HG03575 (cell line): ENCODE measurements around the gene RPL27A.
"Not testable (repeated sequence)": the region's sequence is repeated elsewhere in the genome, so short reads cannot be mapped to it uniquely, and the experiment has no call there.

Source experiments
- ATAC-seq: cut with Tn5 transposase; IDR thresholded peaks from one replicate; pipeline ENCODE4 v1.9.1; 2021; ENCODE audit not compliant: unreplicated experiment, insufficient number of reproducible peaks, low FRiP score; ENCODE audit errors: extremely low read depth

Gene RPL27A

DNA sequence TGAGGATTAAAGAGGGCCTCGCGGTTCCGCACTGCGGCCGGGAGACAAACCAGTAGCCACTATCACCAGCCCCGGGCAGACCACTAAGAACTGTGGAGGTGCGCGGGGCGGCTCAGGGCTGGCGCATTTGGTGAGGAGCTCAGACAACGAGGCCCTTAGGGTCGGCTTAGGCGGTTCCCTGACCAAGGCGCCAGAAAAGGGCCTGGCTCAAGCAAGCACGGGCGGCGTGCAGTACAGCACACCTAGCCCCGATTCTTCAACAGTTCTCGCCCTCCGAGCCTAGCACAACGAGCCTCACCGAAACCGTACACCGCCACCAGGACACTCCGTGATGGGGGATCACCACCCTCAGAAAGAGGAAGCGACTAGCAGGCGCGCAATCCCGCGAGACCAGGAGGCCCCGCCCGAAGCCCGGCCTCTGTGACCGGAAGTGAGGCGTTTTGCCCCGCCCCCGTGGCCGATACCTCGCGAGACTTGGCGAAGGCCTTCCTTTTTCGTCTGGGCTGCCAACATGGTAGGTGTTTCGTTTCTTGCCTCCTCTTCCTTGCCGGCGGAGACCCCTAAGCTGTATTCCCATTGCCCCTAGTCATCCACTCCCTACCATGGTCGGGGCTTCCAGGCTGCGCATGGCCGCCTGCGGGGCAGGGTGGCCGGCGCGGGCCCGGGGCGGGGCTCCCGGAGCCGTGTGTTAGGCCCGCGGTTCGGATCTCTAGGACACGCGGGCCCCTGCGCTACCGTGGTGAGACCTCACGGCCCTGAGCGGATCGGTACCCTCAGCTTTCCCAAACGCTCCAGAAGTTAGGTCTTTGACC is at the start of gene RPL27A, which contains the start of gene TRIM66:
Gene RPL27A (plus strand): TSS at position 490 of the 812 bp plus-strand sequence. CDS start 22 bp downstream, at position 512.
Gene TRIM66 (minus strand): TSS at position 363 of the 812 bp plus-strand sequence. CDS start 10,391 bp downstream, outside the sequence.
- ATAC-seq: peak; percentile 62

DNA sequence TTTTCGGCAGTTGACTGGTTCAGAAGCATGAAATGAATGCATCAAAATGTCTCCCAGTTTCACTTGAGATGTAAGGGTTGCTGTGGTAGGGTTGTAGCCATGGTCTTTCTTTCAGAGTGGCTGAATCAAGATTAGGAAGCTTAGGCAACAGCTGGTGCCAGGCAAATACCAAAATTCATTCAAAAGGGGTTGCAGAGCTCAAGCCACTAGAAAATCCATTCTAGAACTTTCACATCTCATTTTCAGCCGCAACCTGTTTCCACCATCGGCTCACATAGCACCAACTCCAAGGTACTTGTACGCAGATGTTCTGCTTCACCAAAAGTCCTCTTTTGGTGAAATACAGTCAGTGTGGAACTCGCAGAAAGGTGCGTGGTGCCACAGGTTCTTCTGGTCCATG is 48.1 kb upstream of the RPL27A start:
- ATAC-seq: no peak

- ATAC-seq: no peak
These were observed 46.5 kb upstream of the RPL27A start for GRCh38 chr11:8636127-8636526.

DNA sequence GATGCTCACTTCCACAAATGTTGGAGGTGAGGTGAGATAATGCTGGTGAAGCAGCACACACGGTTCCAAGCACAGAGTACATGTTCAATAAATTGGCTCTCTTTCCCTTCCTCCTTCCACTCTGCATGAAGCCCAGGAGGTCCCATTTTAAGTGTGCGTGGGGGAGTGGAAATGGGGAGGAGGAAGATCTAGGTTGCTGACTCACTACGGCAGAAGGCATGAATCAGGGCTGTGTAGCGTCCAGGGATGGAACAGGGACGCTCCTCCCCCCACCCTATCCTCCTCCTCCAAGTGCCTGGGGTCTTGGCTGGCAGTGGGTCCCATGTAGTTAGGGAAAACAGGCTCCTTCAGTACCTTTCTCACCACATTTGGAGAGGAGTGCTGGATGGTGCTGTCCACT is 44.3 kb upstream of the RPL27A start:
- ATAC-seq: no peak

DNA sequence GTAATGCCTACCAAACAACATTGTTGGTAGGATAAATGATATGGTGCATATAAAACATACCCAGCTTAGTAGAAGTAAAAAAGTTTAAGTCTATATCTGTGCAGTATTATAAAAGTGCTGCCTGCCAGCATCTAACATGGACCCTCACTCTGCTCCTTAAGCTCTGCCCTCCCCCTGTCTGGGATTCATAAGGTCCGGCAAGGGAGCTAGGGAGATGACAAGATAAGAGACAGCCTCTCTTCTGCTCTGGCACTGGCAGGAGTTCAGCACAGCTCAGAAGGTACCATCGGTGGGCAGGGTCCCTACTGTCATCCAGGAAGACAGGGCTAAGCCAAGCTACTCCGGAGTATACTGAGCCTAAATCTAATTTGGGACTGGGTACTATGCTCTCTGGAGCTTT is 42.9 kb upstream of the RPL27A start:
- no peak for ATAC-seq

DNA sequence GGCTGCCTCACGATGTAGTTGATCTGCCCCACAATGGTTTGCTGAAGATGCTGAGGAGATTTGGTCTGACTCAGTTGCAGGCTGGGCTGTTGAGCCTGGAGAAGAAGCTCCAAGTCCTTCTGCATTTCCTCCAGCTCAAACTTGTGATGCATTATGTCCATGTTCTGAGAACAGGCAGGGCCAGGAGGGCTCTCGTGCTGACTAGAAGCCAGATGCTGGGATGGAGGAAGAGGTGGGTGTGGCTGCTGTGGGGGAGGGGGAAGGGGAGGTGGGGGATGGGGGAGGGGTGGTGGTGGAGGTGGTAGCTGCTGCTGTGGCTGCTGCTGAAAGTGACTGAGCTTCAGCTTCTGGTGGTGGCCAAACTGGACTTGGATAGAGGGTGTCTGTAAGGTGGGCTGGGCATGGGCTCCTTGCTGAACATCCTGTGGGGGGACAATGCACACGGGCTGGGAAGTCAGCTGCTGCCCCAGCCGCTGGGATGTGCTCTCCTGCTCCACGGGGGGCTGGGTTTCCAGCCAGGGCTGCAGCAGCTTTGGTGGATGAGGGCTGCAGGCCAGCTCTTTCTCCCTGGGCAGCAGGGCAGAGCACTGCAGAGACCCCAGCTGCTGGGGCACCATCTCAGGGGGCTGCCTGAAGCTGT is 42.2 kb upstream of the RPL27A start:
- no peak for ATAC-seq

- ATAC-seq: no peak
These were observed 41.3 kb upstream of the RPL27A start for GRCh38 chr11:8641332-8641731.

DNA sequence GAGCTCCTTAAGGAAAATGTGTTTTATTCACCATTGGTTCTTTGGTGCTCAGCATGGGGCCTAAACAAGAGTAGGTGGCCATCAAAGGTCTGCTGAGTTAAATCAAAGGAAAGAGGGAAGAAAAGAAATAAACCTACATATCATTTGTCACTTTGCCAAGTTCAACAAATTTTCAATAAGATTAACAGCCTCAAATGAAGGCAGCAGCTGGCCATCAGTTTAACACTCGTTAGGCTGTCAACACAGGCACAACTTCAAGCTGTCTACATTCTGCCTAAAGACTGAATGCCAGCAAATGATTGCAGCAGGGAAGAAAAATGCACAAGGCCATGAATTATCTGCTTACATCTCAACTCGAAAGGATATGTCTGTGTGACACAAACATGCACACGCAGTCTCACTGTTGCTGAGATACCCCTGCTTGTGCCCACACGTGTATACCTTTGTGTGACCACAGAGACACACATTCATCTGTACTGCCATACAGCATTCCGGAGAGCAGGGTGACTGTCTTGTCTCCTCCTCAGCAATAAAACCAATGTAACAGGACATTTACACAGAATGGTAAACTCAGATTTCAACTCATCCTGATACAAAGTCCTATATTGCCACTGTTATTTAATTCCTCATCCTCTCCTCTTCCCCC is 40.3 kb upstream of the RPL27A start:
- ATAC-seq: no peak

DNA sequence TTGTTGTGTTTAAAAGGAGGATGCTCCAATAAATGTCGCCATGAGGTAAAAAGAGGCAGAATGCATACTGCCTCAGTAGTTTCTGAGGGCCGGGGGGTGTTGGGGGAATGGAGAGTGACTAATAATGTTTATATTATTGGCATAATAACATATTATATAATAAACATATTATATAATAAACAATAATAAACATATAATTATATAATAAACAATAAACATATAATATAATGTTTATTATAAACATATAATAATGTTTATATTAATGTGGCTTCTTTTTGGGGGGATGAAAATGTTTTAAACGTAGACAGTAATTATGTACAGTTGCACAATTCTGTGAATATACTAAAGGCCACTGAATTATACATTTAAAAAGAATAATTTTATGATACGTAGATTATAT is 35.7 kb upstream of the RPL27A start:
- ATAC-seq: no peak

DNA sequence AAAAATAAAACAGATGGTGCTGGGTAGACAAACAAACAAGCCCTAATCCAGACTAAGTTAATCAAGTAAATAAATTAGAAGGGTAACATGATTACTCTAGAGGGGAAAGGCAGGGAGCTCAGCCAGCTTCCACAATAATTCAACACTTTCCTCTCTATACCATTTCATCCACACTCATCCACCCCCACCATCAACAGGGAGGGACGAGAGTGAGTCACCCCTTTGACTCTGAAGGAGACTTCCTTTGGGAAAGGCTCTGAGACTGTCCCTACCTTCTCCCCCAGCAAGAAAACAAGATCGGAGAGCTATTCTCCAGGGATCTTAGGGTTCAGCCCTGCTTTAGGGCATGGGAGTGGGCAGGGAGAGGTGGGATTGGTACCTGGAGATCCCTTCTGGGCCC is 33.2 kb upstream of the RPL27A start:
- ATAC-seq: no peak

DNA sequence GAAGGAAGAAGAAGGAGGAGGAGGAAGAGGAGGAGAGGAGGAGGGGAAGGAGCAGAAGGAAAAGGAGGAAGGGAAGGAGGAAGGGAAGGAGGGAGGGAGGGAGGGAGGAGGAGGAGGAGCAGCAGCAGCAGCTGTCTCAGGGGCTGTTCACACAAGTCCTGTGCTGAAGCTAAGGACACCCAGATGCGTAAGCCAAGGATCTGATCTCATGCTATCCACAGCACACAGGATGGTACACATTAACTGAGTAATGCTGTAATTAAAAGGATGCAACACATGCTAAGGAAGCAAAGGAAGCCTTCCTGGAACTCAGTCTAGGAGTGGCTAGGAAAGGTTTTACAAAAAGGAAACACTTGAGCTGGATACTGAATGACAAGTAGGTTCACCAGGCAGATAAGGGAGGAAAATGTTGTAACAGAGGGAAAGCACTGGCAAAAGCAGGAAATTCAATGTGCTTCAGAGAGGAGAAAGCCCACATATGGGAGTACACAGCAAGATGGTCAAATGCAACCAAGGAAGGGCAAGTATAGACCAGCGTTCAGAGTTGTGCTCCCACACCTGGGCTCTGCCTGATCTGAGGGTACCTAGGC is 32.1 kb upstream of the RPL27A start:
- no peak for ATAC-seq

GRCh38 chr11:8652140-8652539 is 30.5 kb upstream of the RPL27A start:
- no peak for ATAC-seq

DNA sequence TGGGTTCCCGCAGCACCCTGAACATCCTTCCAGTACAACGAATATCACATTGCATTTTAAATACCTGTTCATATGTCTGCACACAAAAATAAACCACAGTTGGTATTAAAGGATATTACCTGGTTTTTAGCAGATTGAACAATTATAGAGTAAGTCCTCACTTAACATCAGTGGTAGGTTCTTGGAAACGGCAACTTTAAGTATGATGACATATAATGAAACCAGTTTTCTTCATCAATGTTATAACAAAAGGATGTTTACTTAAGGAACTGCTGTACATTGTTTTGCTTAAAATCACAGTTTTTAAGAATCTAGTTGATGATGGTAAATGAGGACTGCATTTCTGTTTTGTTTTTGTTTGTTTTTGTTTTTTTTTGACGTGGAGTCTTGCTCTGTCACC is 28.1 kb upstream of the RPL27A start:
- no peak for ATAC-seq

DNA sequence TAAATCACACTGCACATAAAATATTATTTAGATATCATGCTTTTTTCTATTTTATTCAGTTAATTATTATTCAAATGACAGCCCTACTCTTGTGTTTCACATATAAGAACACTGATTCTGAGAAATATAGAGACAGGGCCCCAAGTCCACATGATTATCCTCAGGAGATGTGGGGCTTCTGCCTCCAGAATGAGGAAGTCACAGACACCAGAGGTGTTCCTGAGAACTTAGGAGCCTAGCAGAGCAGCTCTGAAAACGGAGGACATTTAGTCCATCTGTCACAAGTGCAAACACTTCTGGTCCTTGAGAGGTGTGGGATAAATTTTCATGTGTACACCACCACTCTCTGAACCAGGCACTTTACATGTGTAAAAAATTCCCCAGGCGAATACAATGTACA is 26.3 kb upstream of the RPL27A start:
- no peak for ATAC-seq

- no peak for ATAC-seq
These were observed 24.1 kb upstream of the RPL27A start for GRCh38 chr11:8658321-8659057.

GRCh38 chr11:8661001-8661795 is 21.4 kb upstream of the RPL27A start:
- no peak for ATAC-seq

DNA sequence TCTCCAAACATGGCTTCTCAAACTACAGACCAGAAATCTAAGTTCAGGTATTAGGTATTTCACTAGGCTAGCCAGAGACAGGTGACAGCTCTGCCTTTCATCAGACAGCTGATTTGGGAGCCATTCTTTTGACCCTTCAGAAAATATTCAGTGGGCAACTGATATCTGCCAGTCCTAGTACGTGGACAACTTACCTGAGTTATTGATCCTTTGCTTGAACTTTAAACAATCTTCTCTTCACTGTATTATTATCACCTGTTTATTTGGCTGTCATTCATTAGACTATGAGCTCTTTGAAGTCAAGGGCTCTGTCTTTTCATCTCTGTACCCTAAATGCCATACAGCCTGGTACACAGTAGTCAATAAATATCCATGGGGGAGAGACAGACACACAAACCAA is 17.4 kb upstream of the RPL27A start:
- ATAC-seq: no peak

DNA sequence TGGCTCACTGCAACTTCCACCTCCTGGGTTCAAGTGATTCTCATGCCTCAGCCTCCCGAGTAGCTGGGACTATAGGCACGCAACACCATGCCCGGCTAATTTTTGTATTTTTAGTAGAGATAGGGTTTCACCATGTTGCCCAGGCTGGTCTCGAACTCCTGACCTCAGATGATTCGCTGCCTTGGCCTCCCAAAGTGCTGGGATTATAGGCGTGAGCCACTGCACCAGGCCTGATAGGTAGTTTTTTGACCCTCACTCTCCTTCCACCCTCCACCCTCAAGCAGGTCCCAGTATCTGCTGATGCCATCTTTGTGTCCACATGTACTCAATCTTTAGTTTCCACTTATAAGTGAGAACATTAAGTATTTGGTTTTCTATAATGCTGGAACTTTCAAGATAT is 12.5 kb upstream of the RPL27A start:
- not testable (repeated sequence) for ATAC-seq
